K562 (cell line): ENCODE data around the gene AKAP12. TPM values are rescaled to one million over a fixed set of nuclear protein-coding genes. Genes with fewer than 3 reads are reported as not detected.

Experiments
- ATAC-seq: fragments of 200-7000 bp; cut with Tn5 transposase; 3 replicates; pipeline ENCODE4 v1.9.1; 2020; ENCODE audit warnings: moderate library complexity
- BruUV-seq: library from RNA; stranded (reverse); fragments of 400-500 nt; replicated peaks from 2 replicates; lab custom pipeline; 2021; lab: Mats Ljungman, UMichigan
- CTCF ChIA-PET: fragments of 300-600 bp; formaldehyde crosslinking; extraction: SDS; loops from one replicate; lab custom pipeline; 2021; ENCODE audit warnings: low intra/inter-chr PET ratio; lab: Yijun Ruan, JAX
- POLR2A ChIA-PET: fragments of 300-600, 350-650 bp; sonication (Branson Sonifier 250); formaldehyde crosslinking; extraction: SDS; loops from one replicate; lab custom pipeline; 2021; ENCODE audit warnings: antibody characterized with exemption, inconsistent platforms; lab: Yijun Ruan, JAX
- DNase-seq, 4 experiments: peaks; one replicate each; pipeline versions ENCODE4 v3.0.0 to v3.0.0-alpha.2; 2011 to 2018; ENCODE audit warnings: low spot score in 3 of 4, mixed read lengths in 3 of 4; ENCODE audit errors: extremely low read depth in 1 of 4
- FAIRE-seq: peaks from 2 replicates; lab custom pipeline; 2011; peaks lifted over from hg19 to GRCh38; lab: Jason Lieb, UNC
- H2AFZ ChIP-seq: 2 replicates; pipeline ENCODE4 v1.6.0; 2011; ENCODE audit warnings: low read depth, low read length, control low read depth, inconsistent platforms
- H3K27ac ChIP-seq: fragments of 200-600 bp; 3 replicates; pipeline ENCODE4 v1.8.0; 2011; ENCODE audit warnings: low read depth, mild to moderate bottlenecking, control low read depth, inconsistent platforms, low read length, moderate library complexity, mixed read lengths; ENCODE audit errors: extremely low read depth
- H3K27me3 ChIP-seq, 2 experiments: fragments of 300-600 bp in 1 of 2; 2 replicates in 1 of 2; 3 replicates in 1 of 2; pipeline versions ENCODE4 v1.6.0 to v1.8.0; 2011; ENCODE audit warnings: inconsistent platforms in 2 of 2, low read length in 2 of 2, mild to moderate bottlenecking in 1 of 2, mixed read lengths in 1 of 2, moderate library complexity in 1 of 2; ENCODE audit not compliant: control insufficient read depth in 2 of 2, insufficient read depth in 2 of 2
- H3K36me3 ChIP-seq: fragments of 300-600 bp; 3 replicates; pipeline ENCODE4 v1.8.0; 2011; ENCODE audit warnings: mild to moderate bottlenecking, low read length, inconsistent platforms; ENCODE audit not compliant: control insufficient read depth, insufficient read depth
- H3K4me1 ChIP-seq, 2 experiments: fragments of 200-600 bp in 1 of 2; replicated peaks in 1 of 2; 2 replicates in 1 of 2; 3 replicates in 1 of 2; pipeline versions ENCODE4 v1.5.1 to v1.8.0; 2011; ENCODE audit warnings: inconsistent platforms in 2 of 2, low read length in 2 of 2, mild to moderate bottlenecking in 1 of 2, mixed read lengths in 1 of 2, moderate library complexity in 1 of 2; ENCODE audit not compliant: control insufficient read depth in 2 of 2, insufficient read depth in 2 of 2
- H3K4me2 ChIP-seq: 2 replicates; pipeline ENCODE4 v1.6.1; 2011; ENCODE audit warnings: low read length, control low read depth, inconsistent platforms, mixed read lengths; ENCODE audit not compliant: insufficient read depth
- H3K4me3 ChIP-seq: fragments of 200-600 bp; sonication (generic), shearing (Covaris generic); 2 replicates; pipeline ENCODE4 v1.5.1; 2016; ENCODE audit warnings: control low read depth, inconsistent platforms
- H3K79me2 ChIP-seq: fragments of 200-600 bp; 3 replicates; pipeline ENCODE4 v1.8.0; 2011; ENCODE audit warnings: low read length, inconsistent platforms; ENCODE audit not compliant: control insufficient read depth, insufficient read depth
- H3K9ac ChIP-seq, 2 experiments: 2 replicates each; pipeline versions ENCODE4 v1.6.0 to v1.6.1; 2011; ENCODE audit warnings: low read depth in 2 of 2, low read length in 2 of 2, control low read depth in 1 of 2, inconsistent platforms in 1 of 2, mild to moderate bottlenecking in 1 of 2, mixed read lengths in 1 of 2; ENCODE audit not compliant: insufficient read depth in 1 of 2
- H3K9me1 ChIP-seq: one replicate; pipeline ENCODE4 v1.6.0; 2011; ENCODE audit warnings: inconsistent platforms, mild to moderate bottlenecking, low read length, moderate library complexity; ENCODE audit not compliant: control insufficient read depth, insufficient read depth
- H3K9me3 ChIP-seq: replicated peaks from 2 replicates; pipeline ENCODE4 v1.5.1; 2011; ENCODE audit warnings: low read depth, low read length, inconsistent platforms; ENCODE audit not compliant: control insufficient read depth, insufficient read depth
- H4K20me1 ChIP-seq: replicated peaks from 2 replicates; pipeline ENCODE4 v1.6.1; 2011; ENCODE audit warnings: low read length, inconsistent platforms, mixed read lengths; ENCODE audit not compliant: control insufficient read depth, insufficient read depth
- GTF2B ChIP-seq: IDR thresholded peaks from 2 replicates; pipeline ENCODE4 v1.6.1; 2011; ENCODE audit not compliant: insufficient read length; ENCODE audit errors: extremely low read depth
- HNRNPK ChIP-seq: fragments of 200-400 bp; formaldehyde crosslinking; IDR thresholded peaks from one replicate; pipeline ENCODE4 v1.6.1; 2018; ENCODE audit warnings: mild to moderate bottlenecking, low read depth, low read length; ENCODE audit not compliant: poor library complexity, severe bottlenecking
- IFI16 ChIP-seq: fragments of 250-450 bp; sonication (Bioruptor Pico); IDR thresholded peaks from 2 replicates; pipeline ENCODE4 v2.1.2; 2022; ENCODE audit warnings: mild to moderate bottlenecking, inconsistent platforms
- ZNF395 ChIP-seq: fragments of 200-800 bp; sonication (Bioruptor generic); IDR thresholded peaks from 2 replicates; pipeline ENCODE4 v1.6.1; 2017; ENCODE audit warnings: missing genetic modification characterization, missing compliant biosample characterization
- ZNF696 ChIP-seq: fragments of 250-450 bp; sonication (Bioruptor Pico); conservative IDR thresholded peaks from 2 replicates; pipeline ENCODE4 v1.4.0; 2020; ENCODE audit warnings: mild to moderate bottlenecking, moderate library complexity
- WGBS: fragments of 100-300 bp; shearing (Covaris generic); methylation state at CpG from one replicate; pipeline ENCODE4 v1.1.6; 2016; ENCODE audit warnings: low coverage, mixed read lengths; ENCODE audit not compliant: insufficient coverage; ENCODE audit errors: missing lambda C conversion rate; 5-methylcytosine and 5-hydroxymethylcytosine counted together
- in situ Hi-C: fragments of 300-500 bp; cut with MboI; formaldehyde crosslinking; loops from 4 replicates; pipeline ENCODE4 v1.15.0; 2018; ENCODE audit warnings: inconsistent platforms, mixed read lengths
- intact Hi-C: fragments of 100-400 bp; cut with micrococcal nuclease; formaldehyde crosslinking; loops from 2 replicates; pipeline ENCODE4 v1.14.2; 2022
- polyA plus RNA-seq, 8 experiments: library from polyadenylated mRNA; depleted of rRNA in 4 of 8; stranded (reverse) in 5 of 8; unstranded in 3 of 8; fragments of >200 nt; fragmentation: Nextera tagmentation in 2 of 8; fragmentation: Illumina TruSeq in 1 of 8; extraction: Ambion mirVana in 2 of 8; extraction: Trizol in 1 of 8; gene quantifications; 2 replicates each; pipeline versions ENCODE4 v1.2.1 to v1.2.3, GENCODE V29; 2011 to 2014; ENCODE audit warnings: inconsistent platforms in 1 of 8, missing spikeins in 1 of 8
- total RNA-seq, 7 experiments: library from RNA; depleted of rRNA in 6 of 7; stranded (reverse); fragments of >200 nt in 6 of 7; fragmentation: Illumina TruSeq in 2 of 7; extraction: Trizol in 2 of 7; gene quantifications; 2 replicates each; pipeline versions ENCODE4 v1.2.1 to v1.2.3, GENCODE V29; 2011 to 2021; ENCODE audit warnings: low replicate concordance in 1 of 7

AKAP12 gene
- total and polyA plus RNA-seq, 9 of the 15 experiments (the other 6 are each of a cell fraction or from before 2014, with no cell fraction given), result 0.08 to 2.0 (median 0.62) TPM

- TF ChIP-seq ZNF696 (no peak), IFI16 (CRISPR knock-in tag) (no peak), GTF2B (no peak)
Observed at GRCh38 chr6:151229401-151230276, 10.1 kb upstream of the AKAP12 start (continued).

DNA sequence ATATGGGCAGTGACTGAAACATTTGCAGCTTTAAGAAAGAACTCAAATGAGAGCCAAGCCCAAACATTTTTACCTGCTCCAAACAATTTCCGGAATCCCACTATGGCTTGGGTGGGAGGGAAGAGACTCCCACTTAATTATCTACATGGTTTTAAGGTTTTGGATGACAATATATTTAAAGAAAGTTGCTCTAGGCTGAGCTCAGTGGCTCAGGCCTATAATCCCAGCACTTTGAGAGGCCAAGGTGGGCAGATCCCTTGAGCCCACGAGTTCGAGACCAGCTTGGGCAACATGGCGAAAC is 9.5 kb upstream of the AKAP12 start:
- intact Hi-C loops, result no loop called here
- ChIA-PET POLR2A (interaction anchor here (0.6 to 1.7 kb wide), 6 partner anchors 13 to 633 kb away, joined by 3 to 4 read pairs (median 3); no protein-coding TSS in a partner anchor), CTCF (no interaction called here)
- peak overlapping the region; percentile 87 for H3K27ac ChIP-seq
- no peaks in the 10 kb centered on the region for H3K27me3 ChIP-seq
- no peaks in the 10 kb centered on the region for H3K36me3 ChIP-seq
- BruUV-seq, result no TSS peak
- H3K4me2 ChIP-seq, result peak overlapping the region; percentile 67
- H3K9me3 ChIP-seq, result no peaks in the 10 kb centered on the region
- H3K9ac ChIP-seq, result peak overlapping the region; percentile 76 to 86; a peak in 3 of 4 replicates
- peaks cover 20 to 22% of the 10 kb centered on the region in 2 experiments for H3K4me1 ChIP-seq
- H4K20me1 ChIP-seq, result no peaks in the 10 kb centered on the region
- no peak for FAIRE-seq
- DNase-seq, result no peak
- 87% methylated on average over 4 of the region's 4 CpGs for WGBS
- peak overlapping the region; percentile 91 for H2AFZ ChIP-seq
- H3K9me1 ChIP-seq, result no peaks in the 10 kb centered on the region
- in situ Hi-C loops, result no loop called here
- ATAC-seq, result no peak
- TF ChIP-seq ZNF395 (peak; percentile 38; the same call in 1 of the 2 replicates), HNRNPK (no peak)
- H3K79me2 ChIP-seq, result no peaks in the 10 kb centered on the region
- no peak overlapping the region for H3K4me3 ChIP-seq
